Measurements from ENCODE around the gene LRRC31.
A peak's percentile ranks its signal among the peaks of the same experiment; 100 is the strongest.

Gene LRRC31

DNA sequence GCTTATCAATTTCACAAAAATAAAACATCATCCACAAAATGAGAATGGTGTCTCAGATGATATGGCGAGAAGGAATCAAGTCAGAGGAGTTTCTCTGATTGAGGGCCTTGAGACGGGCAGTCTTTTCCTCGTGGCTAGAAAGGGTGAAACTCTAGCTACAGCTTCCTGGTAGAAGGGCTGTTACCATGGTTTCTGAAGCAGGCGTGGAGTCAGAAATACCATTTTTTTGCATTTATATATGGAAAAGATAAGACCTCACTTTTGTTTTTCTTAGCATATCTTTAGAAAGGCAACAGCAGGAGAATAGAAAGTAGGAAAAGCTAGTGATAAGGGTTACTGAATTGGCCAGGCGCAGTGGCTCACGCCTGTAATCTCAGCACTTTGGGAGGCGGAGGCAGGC is 24.4 kb upstream of the LRRC31 start:
- Histone ChIP-seq H3K9ac (ENCODE audit: low read depth in 1 of 2, low read length in 2 of 2) (no peak overlapping the region), H3K27ac (ENCODE audit: low read depth in 2 of 2, low read length in 2 of 2) (no peak overlapping the region), H3K4me3 (ENCODE audit: low read length in 2 of 2) (no peak overlapping the region), H3K9me3 (ENCODE audit: control insufficient read depth in 2 of 2, low read length in 2 of 2) (no peaks in the 10 kb centered on the region), H3K4me1 (ENCODE audit: control insufficient read depth in 2 of 2, insufficient read depth in 2 of 2, low read length in 2 of 2) (no peaks in the 10 kb centered on the region), H3K27me3 (ENCODE audit: control insufficient read depth in 2 of 2, insufficient read depth in 2 of 2, low read length in 2 of 2) (no peaks in the 10 kb centered on the region), H3K36me3 (ENCODE audit: control insufficient read depth in 2 of 2, insufficient read depth in 2 of 2, low read length in 2 of 2) (no peaks in the 10 kb centered on the region)

DNA sequence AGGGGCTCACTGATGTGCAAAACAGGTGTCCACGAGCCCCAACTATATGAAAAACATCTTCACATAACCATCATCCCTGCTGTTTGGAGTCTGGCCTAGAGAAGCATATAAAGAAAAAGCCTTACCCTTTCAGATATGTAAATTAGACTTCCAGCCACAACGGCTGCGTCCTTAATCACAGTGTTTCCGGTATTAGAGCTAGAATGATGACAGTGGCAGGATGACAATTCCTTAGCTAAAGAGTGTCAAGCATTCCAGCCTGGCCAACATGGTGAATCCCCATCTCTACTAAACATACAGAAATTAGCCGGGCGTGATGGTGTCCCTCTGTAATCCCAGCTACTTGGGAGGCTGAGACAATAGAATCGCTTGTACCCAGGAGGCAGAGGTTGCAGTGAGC is 22.2 kb upstream of the LRRC31 start:
- H3K27ac ChIP-seq (ENCODE audit: low read depth in 2 of 2, low read length in 2 of 2) = no peak overlapping the region
- no peaks in the 10 kb centered on the region for H3K27me3 ChIP-seq (ENCODE audit: control insufficient read depth in 2 of 2, insufficient read depth in 2 of 2, low read length in 2 of 2)
- no peaks in the 10 kb centered on the region for H3K4me1 ChIP-seq (ENCODE audit: control insufficient read depth in 2 of 2, insufficient read depth in 2 of 2, low read length in 2 of 2)
- no peaks in the 10 kb centered on the region for H3K9me3 ChIP-seq (ENCODE audit: control insufficient read depth in 2 of 2, low read length in 2 of 2)
- H3K36me3 ChIP-seq (ENCODE audit: control insufficient read depth in 2 of 2, insufficient read depth in 2 of 2, low read length in 2 of 2) = no peaks in the 10 kb centered on the region
- H3K4me3 ChIP-seq (ENCODE audit: low read length in 2 of 2) = no peak overlapping the region
- H3K9ac ChIP-seq (ENCODE audit: low read depth in 1 of 2, low read length in 2 of 2) = no peak overlapping the region

DNA sequence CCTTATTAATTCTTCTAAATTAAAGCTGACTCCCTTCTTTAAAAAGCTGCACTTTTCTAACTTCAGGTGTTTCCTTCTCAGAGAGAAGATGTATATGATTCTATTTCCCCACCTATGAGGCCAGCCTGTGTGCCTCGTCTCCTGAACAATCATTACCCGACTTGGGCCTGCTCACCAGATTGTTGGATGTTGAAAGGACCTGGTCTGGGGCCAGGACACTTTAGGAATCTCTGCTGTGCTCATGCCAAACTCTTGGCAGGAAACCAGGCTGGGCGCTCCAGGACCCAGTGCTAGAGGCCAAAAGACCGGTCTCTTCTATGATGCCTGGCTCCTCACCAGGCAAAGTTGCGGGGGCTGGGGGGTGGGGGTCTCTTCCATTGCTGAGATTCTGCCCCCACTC is 16.9 kb upstream of the LRRC31 start:
- Histone ChIP-seq H3K27ac (ENCODE audit: low read depth in 2 of 2, low read length in 2 of 2) (no peak overlapping the region), H3K4me1 (ENCODE audit: control insufficient read depth in 2 of 2, insufficient read depth in 2 of 2, low read length in 2 of 2) (no peaks in the 10 kb centered on the region), H3K4me3 (ENCODE audit: low read length in 2 of 2) (no peak overlapping the region)

DNA sequence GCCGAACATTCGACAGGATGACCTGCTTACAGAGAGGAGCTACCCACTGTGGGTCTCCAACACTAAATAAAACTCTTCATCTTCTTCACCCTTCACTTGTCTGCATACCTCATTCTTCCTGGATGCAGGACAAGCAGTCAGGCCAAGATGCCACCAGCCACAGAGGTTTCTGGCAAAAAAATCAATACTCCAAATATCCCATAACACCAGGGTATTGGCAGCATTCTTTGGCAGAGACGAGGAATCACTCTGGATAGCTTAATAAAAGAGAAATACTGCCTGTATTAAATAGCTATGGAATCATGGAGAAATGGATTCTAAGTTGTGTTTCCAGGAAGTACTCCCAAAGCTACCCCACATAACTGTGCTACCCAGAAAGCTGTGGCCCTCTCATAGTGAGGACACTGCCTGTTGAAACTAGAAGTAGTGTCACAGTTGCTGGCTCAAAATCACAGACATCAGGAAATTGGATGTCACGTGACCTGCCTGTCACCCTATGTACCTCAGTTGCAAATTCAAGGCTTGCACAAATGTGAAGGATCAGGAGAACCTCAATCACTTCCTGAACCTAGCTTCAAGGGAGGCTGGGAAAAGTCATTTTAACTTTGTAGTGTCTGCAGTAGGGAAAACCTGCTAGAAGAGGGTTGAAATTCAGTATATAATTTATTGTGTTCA is 11.0 kb upstream of the LRRC31 start:
- no peaks in the 10 kb centered on the region for H3K36me3 ChIP-seq (ENCODE audit: control insufficient read depth in 2 of 2, insufficient read depth in 2 of 2, low read length in 2 of 2)

More for the DNA sequence above, 16.9 kb upstream of the LRRC31 start:
- Histone ChIP-seq H3K9me3 (ENCODE audit: control insufficient read depth in 2 of 2, low read length in 2 of 2) (no peaks in the 10 kb centered on the region), H3K27me3 (ENCODE audit: control insufficient read depth in 2 of 2, insufficient read depth in 2 of 2, low read length in 2 of 2) (no peaks in the 10 kb centered on the region), H3K9ac (ENCODE audit: low read depth in 1 of 2, low read length in 2 of 2) (no peak overlapping the region), H3K36me3 (ENCODE audit: control insufficient read depth in 2 of 2, insufficient read depth in 2 of 2, low read length in 2 of 2) (no peaks in the 10 kb centered on the region)

DNA sequence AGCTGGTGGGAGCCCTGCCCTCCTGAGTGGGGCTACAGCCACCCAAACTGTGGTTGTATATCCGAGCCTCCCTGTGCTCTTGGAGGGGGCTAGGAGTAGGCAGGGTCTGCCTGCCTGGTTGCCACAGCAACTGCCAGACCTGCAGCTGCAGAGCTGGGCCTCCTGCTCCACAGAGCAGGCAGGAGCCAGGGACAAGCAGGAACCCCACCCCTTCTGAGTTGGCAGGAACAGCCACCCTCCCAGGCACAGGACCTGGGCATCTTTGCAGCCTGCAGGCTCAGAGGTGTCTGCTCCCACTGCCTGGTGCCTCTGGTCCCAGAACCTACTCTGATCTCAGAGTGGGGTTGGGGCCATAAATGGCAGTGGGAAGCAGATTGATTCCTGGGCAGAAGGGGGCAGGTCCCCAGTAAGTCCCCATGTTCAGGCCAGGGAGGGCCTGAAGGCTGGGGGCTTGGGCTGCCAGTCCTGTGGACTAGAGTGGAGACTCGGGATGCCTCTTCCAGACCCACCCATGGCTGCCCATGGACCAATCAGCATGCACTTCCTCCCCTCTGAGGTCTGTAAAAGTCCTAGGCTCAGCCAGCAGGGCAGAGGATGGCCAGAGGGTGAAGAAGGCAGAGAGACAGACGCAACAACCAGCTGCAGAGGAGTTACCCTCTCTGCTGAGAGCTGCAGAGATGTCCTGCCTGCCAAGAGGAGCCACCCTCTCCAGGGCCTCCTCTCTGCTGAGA is 10.3 kb upstream of the LRRC31 start:
- Histone ChIP-seq H3K4me3 (ENCODE audit: low read length in 2 of 2) (no peak overlapping the region), H3K36me3 (ENCODE audit: control insufficient read depth in 2 of 2, insufficient read depth in 2 of 2, low read length in 2 of 2) (no peaks in the 10 kb centered on the region), H3K4me1 (ENCODE audit: control insufficient read depth in 2 of 2, insufficient read depth in 2 of 2, low read length in 2 of 2) (no peaks in the 10 kb centered on the region), H3K27ac (ENCODE audit: low read depth in 2 of 2, low read length in 2 of 2) (no peak overlapping the region), H3K9me3 (ENCODE audit: control insufficient read depth in 2 of 2, low read length in 2 of 2) (no peaks in the 10 kb centered on the region), H3K9ac (ENCODE audit: low read depth in 1 of 2, low read length in 2 of 2) (no peak overlapping the region), H3K27me3 (ENCODE audit: control insufficient read depth in 2 of 2, insufficient read depth in 2 of 2, low read length in 2 of 2) (no peaks in the 10 kb centered on the region)

More for the DNA sequence above, 11.0 kb upstream of the LRRC31 start:
- H3K9me3 ChIP-seq (ENCODE audit: control insufficient read depth in 2 of 2, low read length in 2 of 2) = no peaks in the 10 kb centered on the region
- no peaks in the 10 kb centered on the region for H3K4me1 ChIP-seq (ENCODE audit: control insufficient read depth in 2 of 2, insufficient read depth in 2 of 2, low read length in 2 of 2)
- no peak overlapping the region for H3K4me3 ChIP-seq (ENCODE audit: low read length in 2 of 2)
- H3K27me3 ChIP-seq (ENCODE audit: control insufficient read depth in 2 of 2, insufficient read depth in 2 of 2, low read length in 2 of 2) = no peaks in the 10 kb centered on the region
- no peak overlapping the region for H3K9ac ChIP-seq (ENCODE audit: low read depth in 1 of 2, low read length in 2 of 2)
- H3K27ac ChIP-seq (ENCODE audit: low read depth in 2 of 2, low read length in 2 of 2) = no peak overlapping the region

DNA sequence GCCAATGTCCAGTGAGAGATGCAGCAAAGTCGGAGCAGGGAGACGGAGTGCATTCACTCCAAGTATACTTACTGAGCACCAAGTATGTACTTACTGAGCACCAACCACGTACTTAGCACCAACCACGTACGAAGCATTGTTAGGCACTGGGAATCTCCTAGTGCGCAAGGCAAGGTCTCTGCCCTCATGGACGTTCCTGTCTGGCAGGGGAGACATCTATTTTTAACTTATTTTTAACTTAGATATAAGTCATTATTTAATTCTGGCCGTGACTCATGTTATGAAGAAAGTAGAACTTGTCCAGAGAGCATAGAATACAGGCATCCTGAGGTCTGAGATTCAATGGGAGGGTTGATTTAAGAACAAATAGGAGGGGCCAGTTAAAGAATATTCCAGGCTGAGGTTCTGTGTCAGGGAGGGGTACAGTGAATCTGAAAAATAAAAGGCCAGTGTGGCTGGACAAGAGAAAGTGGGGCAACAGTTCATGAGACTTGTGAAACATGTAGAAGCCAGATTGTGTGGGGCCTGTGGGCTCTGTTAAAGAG is 9.3 kb upstream of the LRRC31 start:
- no peak overlapping the region for H3K27ac ChIP-seq (ENCODE audit: low read depth in 2 of 2, low read length in 2 of 2)
- H3K9ac ChIP-seq (ENCODE audit: low read depth in 1 of 2, low read length in 2 of 2) = no peak overlapping the region
- no peaks in the 10 kb centered on the region for H3K36me3 ChIP-seq (ENCODE audit: control insufficient read depth in 2 of 2, insufficient read depth in 2 of 2, low read length in 2 of 2)
- H3K4me1 ChIP-seq (ENCODE audit: control insufficient read depth in 2 of 2, insufficient read depth in 2 of 2, low read length in 2 of 2) = no peaks in the 10 kb centered on the region
- H3K9me3 ChIP-seq (ENCODE audit: control insufficient read depth in 2 of 2, low read length in 2 of 2) = no peaks in the 10 kb centered on the region
- H3K4me3 ChIP-seq (ENCODE audit: low read length in 2 of 2) = no peak overlapping the region
- H3K27me3 ChIP-seq (ENCODE audit: control insufficient read depth in 2 of 2, insufficient read depth in 2 of 2, low read length in 2 of 2) = no peaks in the 10 kb centered on the region

DNA sequence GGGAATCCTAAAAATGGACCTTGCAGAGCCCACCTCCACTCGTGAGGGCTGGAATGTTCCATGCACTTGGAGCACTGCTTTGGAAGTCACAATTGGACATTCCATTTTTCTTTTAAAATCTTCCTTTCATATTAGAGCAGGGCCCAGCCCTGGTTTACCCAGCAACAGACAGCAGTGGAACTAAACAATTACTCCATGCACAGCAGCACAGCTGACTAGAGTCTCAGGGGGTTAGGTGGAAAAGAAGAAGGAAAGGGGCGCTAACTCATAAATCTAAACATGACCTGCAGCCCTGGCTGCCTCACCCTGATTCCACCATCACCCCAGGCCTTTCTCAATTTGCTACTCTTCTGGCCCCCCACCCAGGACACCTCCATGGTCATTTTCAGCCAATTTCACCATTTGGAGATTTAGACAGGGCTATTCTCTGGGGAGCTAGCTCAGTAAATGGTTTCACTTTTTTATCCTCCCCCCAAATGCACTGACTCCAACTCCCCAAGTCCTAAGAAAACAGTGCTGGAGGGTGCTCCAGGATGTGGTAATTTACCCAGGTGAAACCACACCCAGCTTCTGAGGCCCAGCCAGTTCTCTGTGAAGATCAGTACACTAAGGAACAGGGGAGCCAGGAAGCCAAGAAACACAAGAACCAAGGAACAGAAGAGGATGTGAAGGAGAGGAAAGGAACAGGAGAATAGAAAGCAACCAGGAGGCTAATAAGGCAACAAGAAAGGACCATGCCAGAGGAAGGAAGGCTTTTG is 1.6 kb upstream of the LRRC31 start:
- Histone ChIP-seq H3K36me3 (ENCODE audit: control insufficient read depth in 2 of 2, insufficient read depth in 2 of 2, low read length in 2 of 2) (no peaks in the 10 kb centered on the region), H3K27me3 (ENCODE audit: control insufficient read depth in 2 of 2, insufficient read depth in 2 of 2, low read length in 2 of 2) (no peaks in the 10 kb centered on the region), H3K9ac (ENCODE audit: low read depth in 1 of 2, low read length in 2 of 2) (peak overlapping the region in 1 of 2 donors; percentile 31), H3K9me3 (ENCODE audit: control insufficient read depth in 2 of 2, low read length in 2 of 2) (no peaks in the 10 kb centered on the region), H3K4me1 (ENCODE audit: control insufficient read depth in 2 of 2, insufficient read depth in 2 of 2, low read length in 2 of 2) (peaks cover 20 to 26% of the 10 kb centered on the region in 2 donors), H3K27ac (ENCODE audit: low read depth in 2 of 2, low read length in 2 of 2) (peak overlapping the region; percentile 71 to 81), H3K4me3 (ENCODE audit: low read length in 2 of 2) (peak overlapping the region in 1 of 2 donors; percentile 22)

DNA sequence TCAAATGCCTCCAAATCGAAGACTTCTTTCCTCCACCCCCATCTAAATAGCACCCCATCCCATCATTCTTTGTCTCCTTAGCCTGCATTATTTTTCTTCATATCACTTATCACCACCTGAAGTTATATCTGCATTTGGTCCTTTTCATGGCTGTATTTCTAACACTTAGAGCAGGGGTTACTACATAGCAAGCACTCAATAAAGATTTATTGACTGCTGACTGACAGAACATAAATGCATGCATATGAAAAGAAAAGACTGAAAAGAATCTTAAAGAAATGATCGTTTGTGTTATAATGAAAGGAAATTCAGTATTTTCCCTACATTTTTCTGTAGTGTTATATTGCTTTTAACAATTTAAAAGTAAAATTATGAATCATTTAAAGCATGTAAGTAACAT is 1.4 kb downstream of the LRRC31 start:
- H3K36me3 ChIP-seq (ENCODE audit: control insufficient read depth in 2 of 2, insufficient read depth in 2 of 2, low read length in 2 of 2) = no peaks in the 10 kb centered on the region
- peaks cover 33 to 47% of the 10 kb centered on the region in 2 donors for H3K4me1 ChIP-seq (ENCODE audit: control insufficient read depth in 2 of 2, insufficient read depth in 2 of 2, low read length in 2 of 2)
- no peaks in the 10 kb centered on the region for H3K27me3 ChIP-seq (ENCODE audit: control insufficient read depth in 2 of 2, insufficient read depth in 2 of 2, low read length in 2 of 2)
- H3K9ac ChIP-seq (ENCODE audit: low read depth in 1 of 2, low read length in 2 of 2) = peak overlapping the region; percentile 41 to 69
- peak overlapping the region in 1 of 2 donors; percentile 29 for H3K27ac ChIP-seq (ENCODE audit: low read depth in 2 of 2, low read length in 2 of 2)
- peak overlapping the region; percentile 70 to 75 for H3K4me3 ChIP-seq (ENCODE audit: low read length in 2 of 2)
- no peaks in the 10 kb centered on the region for H3K9me3 ChIP-seq (ENCODE audit: control insufficient read depth in 2 of 2, low read length in 2 of 2)

DNA sequence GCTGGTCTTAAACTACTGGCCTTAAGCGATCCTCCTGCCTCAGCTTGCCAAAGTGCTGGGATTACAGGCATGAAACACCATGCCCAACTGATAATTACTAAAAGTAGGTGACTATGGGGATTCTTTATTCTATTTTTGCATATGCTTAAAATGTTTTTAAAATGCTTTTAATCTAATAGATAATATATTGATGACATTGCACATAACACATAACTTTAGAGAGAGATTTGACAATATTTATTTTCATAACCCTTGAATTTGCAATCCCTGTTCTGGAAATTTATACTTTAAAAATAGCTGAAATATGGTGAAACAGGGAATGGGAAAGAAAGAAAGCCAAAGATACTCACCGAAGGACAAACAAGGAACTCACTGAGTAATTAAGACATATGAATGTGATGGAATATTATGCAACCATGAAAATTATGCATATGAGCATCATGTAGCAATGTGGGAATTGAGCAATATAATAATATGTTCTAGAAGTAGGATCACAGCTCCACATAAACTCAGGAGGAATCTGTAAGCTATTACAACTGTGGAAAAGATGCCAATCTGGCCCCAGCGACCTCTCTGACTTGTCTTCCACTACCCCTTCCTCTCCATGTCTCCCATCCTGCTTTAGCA is 2.0 kb downstream of the LRRC31 start:
- no peak overlapping the region for H3K27ac ChIP-seq (ENCODE audit: low read depth in 2 of 2, low read length in 2 of 2)
- H3K4me1 ChIP-seq (ENCODE audit: control insufficient read depth in 2 of 2, insufficient read depth in 2 of 2, low read length in 2 of 2) = peaks cover 36 to 48% of the 10 kb centered on the region in 2 donors
- peak overlapping the region; percentile 70 to 75 for H3K4me3 ChIP-seq (ENCODE audit: low read length in 2 of 2)
- H3K9me3 ChIP-seq (ENCODE audit: control insufficient read depth in 2 of 2, low read length in 2 of 2) = no peaks in the 10 kb centered on the region
- no peaks in the 10 kb centered on the region for H3K36me3 ChIP-seq (ENCODE audit: control insufficient read depth in 2 of 2, insufficient read depth in 2 of 2, low read length in 2 of 2)
- H3K27me3 ChIP-seq (ENCODE audit: control insufficient read depth in 2 of 2, insufficient read depth in 2 of 2, low read length in 2 of 2) = no peaks in the 10 kb centered on the region
- no peak overlapping the region for H3K9ac ChIP-seq (ENCODE audit: low read depth in 1 of 2, low read length in 2 of 2)

All from mucosa of rectum (tissue), 2 donors.